HepG2 (cell line): ENCODE measurements around the gene TF. TPM values are rescaled to one million over a fixed set of nuclear protein-coding genes. Genes with fewer than 3 reads are reported as not detected.

Experiments
- CAMTA2 ChIP-seq: sonication (generic); formaldehyde crosslinking; IDR thresholded peaks from 2 replicates; pipeline ENCODE4 v1.4.0; 2020; ENCODE audit warnings: mild to moderate bottlenecking, missing genetic modification reagents, borderline replicate concordance
- FOXK2 ChIP-seq: fragments of 450-650 bp; IDR thresholded peaks from 2 replicates; pipeline ENCODE4 v1.6.1; 2016
- HNRNPL ChIP-seq: fragments of 200-400 bp; formaldehyde crosslinking; IDR thresholded peaks from 2 replicates; pipeline ENCODE4 v1.6.1; 2017; ENCODE audit warnings: mild to moderate bottlenecking, low read depth, low read length
- MED8 ChIP-seq: sonication (generic); formaldehyde crosslinking; IDR thresholded peaks from 2 replicates; pipeline ENCODE4 v1.8.1; 2023; ENCODE audit warnings: mild to moderate bottlenecking, missing genetic modification reagents; ENCODE audit not compliant: insufficient replicate concordance
- MTERF4 ChIP-seq: sonication (generic); formaldehyde crosslinking; IDR thresholded peaks from 2 replicates; pipeline ENCODE4 v1.8.0; 2023; ENCODE audit warnings: mild to moderate bottlenecking, missing genetic modification reagents
- NFRKB ChIP-seq: fragments of 450-650 bp; IDR thresholded peaks from 2 replicates; pipeline ENCODE4 v1.6.1; 2017
- NR2F1 ChIP-seq, 2 experiments: fragments of 450-650 bp in 1 of 2; formaldehyde crosslinking in 1 of 2; IDR thresholded peaks; 2 replicates each; pipeline versions ENCODE4 v1.5.0 to v1.6.1; 2016 to 2020; ENCODE audit warnings: mild to moderate bottlenecking in 1 of 2, missing compliant biosample characterization in 1 of 2, missing genetic modification reagents in 1 of 2, moderate library complexity in 1 of 2
- PHF21A ChIP-seq: sonication (generic); formaldehyde crosslinking; IDR thresholded peaks from 2 replicates; pipeline ENCODE4 v1.5.0; 2020; ENCODE audit warnings: mild to moderate bottlenecking, missing genetic modification reagents
- SMARCE1 ChIP-seq: fragments of 450-650 bp; IDR thresholded peaks from 2 replicates; pipeline ENCODE4 v1.6.1; 2017; ENCODE audit warnings: borderline replicate concordance
- SOX13 ChIP-seq, 3 experiments: fragments of 450-650 bp in 1 of 3; sonication (generic) in 1 of 3; formaldehyde crosslinking in 1 of 3; IDR thresholded peaks in 2 of 3; conservative IDR thresholded peaks in 1 of 3; 2 replicates each; pipeline versions ENCODE4 v1.5.0 to v1.6.1; 2016 to 2020; ENCODE audit warnings: antibody characterized with exemption in 1 of 3, mild to moderate bottlenecking in 1 of 3, missing compliant biosample characterization in 1 of 3, missing genetic modification reagents in 1 of 3, moderate library complexity in 1 of 3
- ZBTB4 ChIP-seq: sonication (generic); formaldehyde crosslinking; IDR thresholded peaks from 2 replicates; pipeline ENCODE4 v1.4.0; 2020; ENCODE audit warnings: missing genetic modification reagents, mild to moderate bottlenecking, borderline replicate concordance
- ZFP36L2 ChIP-seq: sonication (generic); formaldehyde crosslinking; IDR thresholded peaks from 2 replicates; pipeline ENCODE4 v1.4.0; 2020; ENCODE audit warnings: missing genetic modification reagents
- ZNF331 ChIP-seq: sonication (generic); formaldehyde crosslinking; IDR thresholded peaks from 2 replicates; pipeline ENCODE4 v1.4.0; 2020; ENCODE audit warnings: missing genetic modification reagents
- ZNF33A ChIP-seq: sonication (generic); formaldehyde crosslinking; IDR thresholded peaks from 2 replicates; pipeline ENCODE4 v1.5.1; 2020; ENCODE audit warnings: missing genetic modification reagents, mild to moderate bottlenecking, moderate library complexity, borderline replicate concordance
- ZNF672 ChIP-seq: sonication (generic); formaldehyde crosslinking; IDR thresholded peaks from 2 replicates; pipeline ENCODE4 v1.8.1; 2022; ENCODE audit warnings: missing genetic modification reagents
- ZNF703 ChIP-seq: sonication (generic); formaldehyde crosslinking; IDR thresholded peaks from 2 replicates; pipeline ENCODE4 v1.5.1; 2020; ENCODE audit warnings: missing genetic modification reagents, mild to moderate bottlenecking, moderate library complexity, borderline replicate concordance
- ZNF724P ChIP-seq: sonication (generic); formaldehyde crosslinking; IDR thresholded peaks from 2 replicates; pipeline ENCODE4 v1.8.0; 2022; ENCODE audit warnings: missing genetic modification reagents, borderline replicate concordance
- ZNF788 ChIP-seq: sonication (generic); formaldehyde crosslinking; IDR thresholded peaks from 2 replicates; pipeline ENCODE4 v1.5.0; 2020; ENCODE audit warnings: mild to moderate bottlenecking, missing genetic modification reagents, borderline replicate concordance
- polyA plus RNA-seq, 8 experiments: library from polyadenylated mRNA; depleted of rRNA in 3 of 8; stranded (reverse) in 7 of 8; unstranded in 1 of 8; fragments of >200 nt; fragmentation: Illumina TruSeq in 4 of 8; extraction: Trizol in 4 of 8; gene quantifications; 2 replicates each; pipeline versions ENCODE4 v1.2.1 to v1.2.3, GENCODE V29; 2011 to 2016; ENCODE audit warnings: low read depth in 4 of 8, missing spikeins in 1 of 8, mixed read lengths in 1 of 8; ENCODE audit not compliant: insufficient read depth in 1 of 8
- total RNA-seq, 5 experiments: library from RNA; depleted of rRNA; stranded (reverse); fragments of >200 nt; fragmentation: Illumina TruSeq; extraction: Trizol; gene quantifications; 2 replicates each; pipeline ENCODE4 v1.2.3, GENCODE V29; 2016; ENCODE audit warnings: low read depth in 1 of 5
- TF ChIP-seq, protein P1 (sequence below): sonication (generic); formaldehyde crosslinking; IDR thresholded peaks from 2 replicates; pipeline ENCODE4 v1.5.0; 2020; ENCODE audit warnings: missing genetic modification reagents
- TF ChIP-seq, protein P2 (sequence below): sonication (generic); formaldehyde crosslinking; IDR thresholded peaks from 2 replicates; pipeline ENCODE4 v1.5.0; 2020; ENCODE audit warnings: mild to moderate bottlenecking, missing genetic modification reagents, moderate library complexity

The TF gene
- total and polyA plus RNA-seq, 2 of the 13 experiments (the other 11 are each of a cell fraction or from before 2014, with no cell fraction given): 10,074 to 11,821 TPM

- TF ChIP-seq, protein P1, sequence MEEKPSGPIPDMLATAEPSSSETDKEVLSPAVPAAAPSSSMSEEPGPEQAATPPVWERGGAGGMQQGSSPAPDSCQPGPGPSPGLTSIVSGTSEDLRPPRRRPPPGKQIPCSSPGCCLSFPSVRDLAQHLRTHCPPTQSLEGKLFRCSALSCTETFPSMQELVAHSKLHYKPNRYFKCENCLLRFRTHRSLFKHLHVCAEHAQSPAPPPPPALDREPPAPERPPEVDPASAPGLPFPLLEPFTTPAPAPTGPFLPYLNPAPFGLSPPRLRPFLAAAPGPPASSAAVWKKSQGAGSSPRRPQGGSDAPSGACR (CRISPR knock-in tag): no peak; the same call in none of the 2 replicates
- TF ChIP-seq ZNF703 (CRISPR knock-in tag) (peak; percentile 33; the same call in 1 of the 2 replicates), NR2F1 (CRISPR knock-in tag; IDR thresholded peaks at IDR 0.05) (peak; percentile 79 to 89), MED8 (CRISPR knock-in tag) (peak; percentile 88), SMARCE1 (no peak), HNRNPL (0 out of 2 replicates have a peak, but pooled peaks have one; percentile 36), SOX13 (IDR thresholded peaks at IDR 0.05) (peak; percentile 95), SOX13 (CRISPR knock-in tag; conservative IDR thresholded peaks at IDR 0.05 in 1 of 2, IDR thresholded peaks at IDR 0.05 in 1 of 2) (peak in 1 of 2 experiments; percentile 95; a peak in 2 of 4 replicates), ZNF724P (CRISPR knock-in tag) (peak; percentile 86; the same call in 1 of the 2 replicates), NFRKB (no peak), PHF21A (CRISPR knock-in tag) (peak; percentile 79; the same call in 1 of the 2 replicates), ZBTB4 (CRISPR knock-in tag) (peak; percentile 43; the same call in 1 of the 2 replicates), CAMTA2 (CRISPR knock-in tag) (no peak), ZNF33A (CRISPR knock-in tag) (peak; percentile 46; the same call in 1 of the 2 replicates), ZNF788 (CRISPR knock-in tag) (peak; percentile 43; the same call in 1 of the 2 replicates), FOXK2 (peak; percentile 75), ZNF672 (CRISPR knock-in tag) (no peak), MTERF4 (CRISPR knock-in tag) (0 out of 2 replicates have a peak, but pooled peaks have one; percentile 36), ZNF331 (CRISPR knock-in tag) (peak; percentile 96), ZFP36L2 (CRISPR knock-in tag) (0 out of 2 replicates have a peak, but pooled peaks have one; percentile 75)
- TF ChIP-seq, protein P2, sequence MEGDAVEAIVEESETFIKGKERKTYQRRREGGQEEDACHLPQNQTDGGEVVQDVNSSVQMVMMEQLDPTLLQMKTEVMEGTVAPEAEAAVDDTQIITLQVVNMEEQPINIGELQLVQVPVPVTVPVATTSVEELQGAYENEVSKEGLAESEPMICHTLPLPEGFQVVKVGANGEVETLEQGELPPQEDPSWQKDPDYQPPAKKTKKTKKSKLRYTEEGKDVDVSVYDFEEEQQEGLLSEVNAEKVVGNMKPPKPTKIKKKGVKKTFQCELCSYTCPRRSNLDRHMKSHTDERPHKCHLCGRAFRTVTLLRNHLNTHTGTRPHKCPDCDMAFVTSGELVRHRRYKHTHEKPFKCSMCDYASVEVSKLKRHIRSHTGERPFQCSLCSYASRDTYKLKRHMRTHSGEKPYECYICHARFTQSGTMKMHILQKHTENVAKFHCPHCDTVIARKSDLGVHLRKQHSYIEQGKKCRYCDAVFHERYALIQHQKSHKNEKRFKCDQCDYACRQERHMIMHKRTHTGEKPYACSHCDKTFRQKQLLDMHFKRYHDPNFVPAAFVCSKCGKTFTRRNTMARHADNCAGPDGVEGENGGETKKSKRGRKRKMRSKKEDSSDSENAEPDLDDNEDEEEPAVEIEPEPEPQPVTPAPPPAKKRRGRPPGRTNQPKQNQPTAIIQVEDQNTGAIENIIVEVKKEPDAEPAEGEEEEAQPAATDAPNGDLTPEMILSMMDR (CRISPR knock-in tag): peak; percentile 30
Observed at GRCh38 chr3:133742351-133743091, 3.7 kb upstream of the TF start (continued).
